Smooth muscle cell of the brain vasculature (primary cell): ENCODE results near the gene MED1.
A peak's percentile ranks its signal among the peaks of the same experiment; 100 is the strongest.
"Not testable (repeated sequence)": the region's sequence is repeated elsewhere in the genome, so short reads cannot be mapped to it uniquely, and the experiment has no call there.

Source experiments
- DNase-seq: peaks from one replicate; pipeline ENCODE4 v3.0.0-alpha.2; 2012; ENCODE audit warnings: low read depth, low spot score

The MED1 gene

DNA sequence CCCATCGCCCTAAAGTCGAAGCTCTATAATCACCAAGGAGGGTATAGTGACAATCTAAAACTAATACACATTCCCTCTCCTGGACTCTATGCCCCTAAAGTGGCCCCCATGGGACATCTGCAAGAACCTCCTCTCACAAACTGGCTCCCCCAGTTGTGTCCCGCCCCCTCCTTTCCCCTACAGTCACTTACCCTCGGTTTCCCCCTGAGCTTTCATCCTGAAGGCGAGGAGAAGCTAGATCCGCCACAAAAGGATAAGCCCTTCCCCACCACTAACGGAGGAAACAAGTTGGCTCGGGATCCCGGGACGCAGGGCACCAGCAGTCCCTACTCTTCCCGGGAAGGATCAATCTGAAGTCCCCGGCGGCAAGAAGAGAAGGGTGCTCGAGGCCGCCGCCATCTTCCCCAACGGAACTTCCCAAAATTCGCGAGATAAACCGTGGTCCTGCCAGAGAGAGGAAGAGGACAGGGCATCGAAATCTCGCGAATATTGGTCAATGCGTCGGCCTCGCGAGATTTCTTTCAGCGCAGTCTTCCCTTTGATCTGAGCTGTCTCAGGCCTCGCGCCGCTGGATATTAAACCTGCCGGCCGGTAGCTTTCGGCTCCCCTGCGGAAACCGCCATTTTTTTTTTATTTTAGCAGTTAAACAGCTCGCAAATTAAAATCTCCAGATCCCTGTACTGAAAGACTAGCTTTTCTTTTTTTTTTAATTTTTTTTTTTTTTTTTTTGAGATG, at the start of gene MED1:
MED1 (minus strand) TSS at position 417 of the 735 bp plus-strand sequence; CDS start at position 216, 201 bp downstream.
- peak; percentile 91 for DNase-seq

GRCh38 chr17:39496921-39497320, 45.9 kb upstream of the MED1 start:
- not testable (repeated sequence) for DNase-seq

DNA sequence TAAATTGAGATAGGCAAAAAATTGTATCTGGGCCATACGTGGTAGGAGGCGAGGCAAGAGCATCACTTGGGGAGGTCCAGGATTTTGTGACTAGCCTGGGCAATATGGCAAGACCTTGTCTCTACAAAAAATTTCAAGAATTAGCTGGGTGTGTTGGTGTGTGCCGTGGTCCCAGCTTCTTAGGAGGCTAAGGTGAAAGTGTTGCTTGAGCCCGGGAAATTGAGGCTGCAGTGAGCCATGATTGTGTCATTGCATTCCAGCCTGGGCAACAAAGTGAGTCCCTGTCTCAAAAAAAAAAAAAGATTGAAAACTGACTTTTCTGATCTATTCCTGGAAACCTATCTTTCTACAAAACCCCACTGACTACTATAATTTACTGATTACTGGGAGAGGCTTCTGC, 36.9 kb upstream of the MED1 start:
- DNase-seq = no peak

GRCh38 chr17:39487490-39487889, 36.4 kb upstream of the MED1 start:
- not testable (repeated sequence) for DNase-seq

- no peak for DNase-seq
Observed at GRCh38 chr17:39486242-39486641, 35.2 kb upstream of the MED1 start.

- DNase-seq = no peak
Observed at GRCh38 chr17:39485555-39485954, 34.5 kb upstream of the MED1 start.

DNA sequence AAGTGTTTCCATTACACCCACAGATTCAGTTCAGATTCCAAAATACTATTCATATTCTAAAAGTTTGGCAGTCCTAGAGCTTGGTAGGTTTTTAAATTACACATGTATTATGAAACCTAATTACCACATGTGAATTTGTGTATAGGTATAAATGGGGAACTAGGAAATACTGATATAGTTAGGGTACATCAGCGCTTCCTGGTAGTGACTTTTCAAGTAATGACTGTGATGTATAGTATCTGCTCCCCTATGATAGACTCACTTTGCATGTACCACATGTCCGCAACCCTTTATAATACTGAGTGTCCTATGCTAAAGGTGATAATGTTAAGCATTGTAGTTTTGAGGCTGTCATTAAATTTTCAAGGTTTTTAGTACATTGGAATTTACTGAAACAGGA, 33.1 kb upstream of the MED1 start:
- no peak for DNase-seq

DNA sequence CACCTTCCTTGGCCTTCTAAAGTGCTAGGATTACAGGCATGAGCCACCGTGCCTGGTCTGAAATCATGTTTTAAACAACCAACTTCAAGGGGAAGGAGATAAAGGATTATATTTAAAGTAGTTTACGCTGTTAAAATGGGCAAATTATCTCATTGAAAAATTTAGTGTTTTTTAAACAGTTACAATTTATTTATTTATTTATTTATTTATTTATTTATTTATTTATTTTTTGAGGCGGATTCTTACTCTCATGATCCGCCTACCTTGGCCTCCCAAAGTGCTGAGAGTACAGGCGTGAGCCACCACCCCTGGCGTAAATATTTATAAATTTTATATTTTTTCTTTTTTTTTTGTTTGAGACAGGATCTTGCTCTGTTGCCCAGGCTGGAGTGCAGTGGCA, 32.4 kb upstream of the MED1 start:
- DNase-seq = no peak

GRCh38 chr17:39479631-39480030, 28.6 kb upstream of the MED1 start:
- not testable (repeated sequence) for DNase-seq

DNA sequence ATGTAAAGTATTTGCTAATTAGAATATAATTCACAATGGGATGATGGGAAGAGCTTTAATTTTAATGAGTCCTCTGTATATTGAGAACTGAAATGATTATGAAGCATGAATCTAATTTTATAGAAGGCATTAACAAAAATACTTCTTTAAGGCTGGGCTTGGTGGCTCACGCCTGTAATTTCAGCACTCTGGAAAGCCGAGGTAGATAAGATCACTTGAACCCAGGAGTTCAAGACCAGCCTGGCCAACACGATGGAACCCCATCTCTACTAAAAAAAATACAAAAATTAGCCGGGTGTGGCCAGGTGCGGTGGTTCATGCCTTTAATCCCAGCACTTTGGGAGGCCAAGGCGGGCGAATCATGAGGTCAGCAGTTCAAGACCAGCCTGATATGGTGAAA, 22.2 kb upstream of the MED1 start:
- no peak for DNase-seq

- not testable (repeated sequence) for DNase-seq
Observed at GRCh38 chr17:39468610-39469009, 17.5 kb upstream of the MED1 start.

DNA sequence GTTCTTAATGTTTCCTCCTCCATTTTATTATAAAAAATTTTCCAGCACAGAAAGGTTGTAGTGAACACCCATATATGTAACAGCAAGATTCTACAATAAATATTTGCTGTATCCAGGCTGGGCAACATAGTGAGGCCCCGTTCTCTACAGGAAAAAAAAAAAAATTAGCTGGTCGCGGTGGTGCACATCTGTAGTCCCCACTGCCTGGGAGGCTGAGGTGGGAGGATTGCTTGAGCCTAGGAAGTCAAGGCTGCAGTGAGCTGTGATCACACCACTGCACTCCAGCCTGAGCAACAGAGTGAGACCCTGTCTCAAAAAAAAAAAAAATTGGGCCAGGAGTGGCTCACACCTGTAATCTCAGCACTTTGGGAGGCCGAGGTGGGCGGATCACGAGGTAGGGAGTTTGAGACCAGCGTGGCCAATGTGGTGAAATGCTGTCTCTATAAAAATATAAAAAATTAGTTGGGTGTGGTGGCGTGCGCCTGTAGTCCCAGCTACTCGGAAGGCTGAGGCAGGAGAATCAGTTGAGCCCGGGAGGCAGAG, 13.6 kb upstream of the MED1 start:
- DNase-seq = not testable (repeated sequence)

- no peak for DNase-seq
Observed at GRCh38 chr17:39462631-39463375, 11.7 kb upstream of the MED1 start.

GRCh38 chr17:39461926-39462569, 11.0 kb upstream of the MED1 start:
- no peak for DNase-seq

DNA sequence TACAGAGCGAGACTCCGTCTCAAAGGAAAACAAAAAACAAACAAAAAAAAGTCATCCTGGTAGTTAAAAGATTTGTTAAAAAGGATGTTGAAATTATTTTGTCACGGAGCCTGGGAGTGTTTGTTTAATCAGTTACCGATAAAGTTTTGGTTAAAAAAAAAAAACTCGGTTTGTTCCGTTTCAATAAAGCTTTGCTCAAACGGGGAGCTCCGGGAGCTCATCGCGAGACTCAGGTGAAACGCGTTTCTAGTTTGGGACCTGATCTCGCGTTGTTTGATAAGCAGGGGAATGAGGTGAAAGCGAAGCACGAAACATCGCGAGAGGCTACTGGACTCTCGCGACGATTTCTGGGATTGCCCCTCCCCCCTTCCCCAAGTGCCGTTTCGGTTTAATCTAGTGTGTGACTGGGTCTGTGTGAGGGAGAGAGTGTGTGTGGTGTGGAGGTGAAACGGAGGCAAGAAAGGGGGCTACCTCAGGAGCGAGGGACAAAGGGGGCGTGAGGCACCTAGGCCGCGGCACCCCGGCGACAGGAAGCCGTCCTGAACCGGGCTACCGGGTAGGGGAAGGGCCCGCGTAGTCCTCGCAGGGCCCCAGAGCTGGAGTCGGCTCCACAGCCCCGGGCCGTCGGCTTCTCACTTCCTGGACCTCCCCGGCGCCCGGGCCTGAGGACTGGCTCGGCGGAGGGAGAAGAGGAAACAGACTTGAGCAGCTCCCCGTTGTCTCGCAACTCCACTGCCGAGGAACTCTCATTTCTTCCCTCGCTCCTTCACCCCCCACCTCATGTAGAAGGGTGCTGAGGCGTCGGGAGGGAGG, 10.3 kb upstream of the MED1 start, which contains the start of gene CDK12:
CDK12 (plus strand) TSS at position 374 of the 813 bp plus-strand sequence. CDS start 586 bp downstream, outside the sequence.
- DNase-seq = peak; percentile 98

DNA sequence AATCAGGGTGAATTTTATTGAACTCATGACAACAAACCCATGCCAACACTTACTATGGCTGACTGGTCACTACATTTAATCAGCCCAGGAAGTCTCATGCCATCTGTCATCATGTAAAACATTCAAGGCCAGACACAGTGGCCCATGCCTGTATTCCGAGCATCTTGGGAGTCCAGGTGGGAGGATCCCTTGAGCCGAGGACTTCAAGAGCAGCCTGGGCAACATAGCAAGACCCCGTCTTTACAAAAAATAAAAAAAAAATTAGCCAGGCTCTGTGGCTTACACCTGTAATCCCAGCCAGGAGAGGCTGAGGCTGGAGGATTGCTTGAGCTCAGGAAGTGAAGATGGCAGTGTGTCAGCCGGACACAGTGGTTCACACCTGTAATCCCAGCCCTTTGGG, 4.9 kb upstream of the MED1 start:
- no peak for DNase-seq

- DNase-seq = no peak
Observed at GRCh38 chr17:39450051-39450450, 1.0 kb downstream of the MED1 start.

DNA sequence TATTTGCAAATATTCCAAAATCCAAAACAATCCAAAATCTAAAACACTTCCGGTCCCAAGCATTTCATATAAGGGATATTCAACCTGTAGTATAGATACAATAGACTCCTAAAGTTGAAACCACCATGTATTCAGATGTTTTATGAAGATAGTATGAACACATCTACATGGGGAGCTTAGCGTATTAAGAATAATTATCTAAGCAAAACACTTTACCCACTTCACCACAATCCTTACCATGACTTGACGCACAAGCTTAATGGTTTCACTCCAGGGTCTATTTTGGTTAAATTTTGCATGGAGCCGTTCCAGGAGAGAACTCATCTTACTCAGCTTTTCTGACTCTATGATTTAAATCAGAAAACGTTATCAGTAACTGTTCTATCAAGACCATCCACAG, 3.5 kb downstream of the MED1 start:
- DNase-seq = no peak

DNA sequence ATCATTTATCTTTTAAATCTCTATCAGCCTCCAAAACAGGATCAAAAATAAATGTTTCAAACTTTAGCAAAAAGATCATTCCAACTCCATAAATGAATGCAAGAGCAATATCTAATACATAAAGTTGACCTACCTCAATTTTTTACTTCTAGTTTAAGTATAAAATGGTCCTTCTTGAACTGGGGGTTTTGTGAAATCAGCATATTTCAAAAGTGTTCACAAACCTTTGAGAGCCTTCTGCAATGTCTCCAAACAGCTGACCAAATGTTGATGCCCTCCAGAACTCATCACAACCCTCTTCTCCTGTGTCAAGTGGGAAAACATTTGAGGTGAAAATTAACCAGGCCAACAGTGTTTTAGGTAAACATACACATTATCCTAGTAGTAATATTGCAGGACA, 7.7 kb downstream of the MED1 start:
- no peak for DNase-seq

DNA sequence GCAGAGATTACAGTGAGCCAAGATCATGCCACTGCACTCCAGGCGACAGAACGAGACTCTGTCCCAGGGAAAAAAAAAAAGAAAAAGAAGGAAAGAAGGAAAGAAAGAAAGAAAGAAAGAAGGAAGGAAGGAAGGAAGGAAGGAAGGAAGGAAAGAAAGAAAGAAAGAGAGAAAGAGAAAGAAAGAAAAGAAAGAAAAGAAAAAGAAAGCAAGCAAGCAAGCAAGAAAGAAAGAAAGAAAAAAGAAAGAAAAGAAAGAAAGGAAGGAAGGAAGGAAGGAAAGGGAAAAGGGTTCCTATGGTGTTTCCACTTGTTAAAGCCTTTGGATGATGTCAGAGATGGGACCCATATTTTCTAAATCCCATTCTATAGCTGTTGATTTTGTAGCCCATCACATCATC, 11.2 kb downstream of the MED1 start:
- not testable (repeated sequence) for DNase-seq

DNA sequence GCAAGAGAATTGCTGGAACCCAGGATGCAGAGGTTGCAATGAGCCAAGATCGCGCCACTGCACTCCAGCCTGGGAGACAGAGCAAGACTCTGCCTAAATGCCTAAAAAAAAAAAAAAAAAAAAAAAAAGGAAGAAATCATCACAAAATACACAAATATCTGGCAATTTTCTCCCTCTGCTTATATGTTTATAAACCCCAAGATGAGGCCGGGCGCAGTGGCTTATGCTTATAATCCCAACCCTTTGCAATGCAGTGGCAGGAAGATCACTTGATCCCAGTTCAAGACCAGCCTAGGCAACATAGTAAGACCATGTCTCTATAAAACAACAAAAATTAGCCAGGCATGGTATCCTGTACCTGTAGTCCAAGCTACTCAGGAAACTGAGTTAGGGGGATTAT, 21.5 kb downstream of the MED1 start:
- no peak for DNase-seq
